Adrenal gland (tissue), 5 donors: Measurements from ENCODE around the gene FAM117B.

ENCODE experiments used
- POLR2A ChIP-seq, 2 donors: fragments of 450-650 bp; IDR thresholded peaks; one replicate each; pipeline ENCODE4 v1.6.1; 2017; ENCODE audit warnings: antibody characterized with exemption in 2 of 2, mild to moderate bottlenecking in 2 of 2, moderate library complexity in 1 of 2
- TF ChIP-seq, protein P1 (sequence below), 6 experiments: fragments of 450-650 bp in 4 of 6; fragments of 200-600 bp in 2 of 6; sonication (generic) in 1 of 6; IDR thresholded peaks; 1 replicate in 5 of 6; 2 replicates in 1 of 6; pipeline versions ENCODE4 v1.5.1 to v1.8.0; 2016 to 2021; ENCODE audit warnings: antibody characterized with exemption in 6 of 6, mild to moderate bottlenecking in 2 of 6, moderate library complexity in 1 of 6
- donor health status: DM: no; HTN: no; CAD: no.

DNA sequence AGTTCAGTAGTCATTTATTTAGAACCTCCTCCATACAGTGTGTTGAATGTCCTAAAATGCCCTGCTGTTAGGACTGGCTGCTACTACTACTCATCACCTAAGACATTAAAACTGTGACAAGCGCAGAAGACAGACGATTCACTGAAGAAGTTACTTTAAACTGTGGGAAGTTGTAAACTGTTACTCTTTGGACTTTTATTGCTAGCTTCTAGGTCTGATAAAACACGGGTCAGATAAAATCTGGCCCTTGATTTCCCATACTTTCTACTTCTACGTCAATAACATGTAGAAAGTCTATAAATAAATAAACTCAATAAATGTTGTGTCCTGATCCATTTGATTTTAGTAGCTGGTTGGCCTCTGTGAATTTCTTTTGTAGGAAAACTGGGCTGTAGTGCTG is 123.4 kb downstream of the FAM117B start:
- no peak for TF ChIP-seq POLR2A (IDR thresholded peaks at IDR 0.05)
- TF ChIP-seq, protein P1, sequence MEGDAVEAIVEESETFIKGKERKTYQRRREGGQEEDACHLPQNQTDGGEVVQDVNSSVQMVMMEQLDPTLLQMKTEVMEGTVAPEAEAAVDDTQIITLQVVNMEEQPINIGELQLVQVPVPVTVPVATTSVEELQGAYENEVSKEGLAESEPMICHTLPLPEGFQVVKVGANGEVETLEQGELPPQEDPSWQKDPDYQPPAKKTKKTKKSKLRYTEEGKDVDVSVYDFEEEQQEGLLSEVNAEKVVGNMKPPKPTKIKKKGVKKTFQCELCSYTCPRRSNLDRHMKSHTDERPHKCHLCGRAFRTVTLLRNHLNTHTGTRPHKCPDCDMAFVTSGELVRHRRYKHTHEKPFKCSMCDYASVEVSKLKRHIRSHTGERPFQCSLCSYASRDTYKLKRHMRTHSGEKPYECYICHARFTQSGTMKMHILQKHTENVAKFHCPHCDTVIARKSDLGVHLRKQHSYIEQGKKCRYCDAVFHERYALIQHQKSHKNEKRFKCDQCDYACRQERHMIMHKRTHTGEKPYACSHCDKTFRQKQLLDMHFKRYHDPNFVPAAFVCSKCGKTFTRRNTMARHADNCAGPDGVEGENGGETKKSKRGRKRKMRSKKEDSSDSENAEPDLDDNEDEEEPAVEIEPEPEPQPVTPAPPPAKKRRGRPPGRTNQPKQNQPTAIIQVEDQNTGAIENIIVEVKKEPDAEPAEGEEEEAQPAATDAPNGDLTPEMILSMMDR (IDR thresholded peaks at IDR 0.05), result no peak
